PC-9 (cell line): ENCODE measurements around the gene DRD2.

Source experiments
- EZH2 ChIP-seq: fragments of 200-600 bp; sonication (generic); IDR thresholded peaks from 2 replicates; pipeline ENCODE4 v1.8.0; 2017; ENCODE audit warnings: antibody characterized with exemption, low read depth
- TF ChIP-seq, protein P1 (sequence below): fragments of 200-600 bp; sonication (generic); conservative IDR thresholded peaks from 2 replicates; pipeline ENCODE4 v1.6.1; 2017; ENCODE audit warnings: mixed run types, antibody characterized with exemption, mild to moderate bottlenecking, moderate library complexity

DNA sequence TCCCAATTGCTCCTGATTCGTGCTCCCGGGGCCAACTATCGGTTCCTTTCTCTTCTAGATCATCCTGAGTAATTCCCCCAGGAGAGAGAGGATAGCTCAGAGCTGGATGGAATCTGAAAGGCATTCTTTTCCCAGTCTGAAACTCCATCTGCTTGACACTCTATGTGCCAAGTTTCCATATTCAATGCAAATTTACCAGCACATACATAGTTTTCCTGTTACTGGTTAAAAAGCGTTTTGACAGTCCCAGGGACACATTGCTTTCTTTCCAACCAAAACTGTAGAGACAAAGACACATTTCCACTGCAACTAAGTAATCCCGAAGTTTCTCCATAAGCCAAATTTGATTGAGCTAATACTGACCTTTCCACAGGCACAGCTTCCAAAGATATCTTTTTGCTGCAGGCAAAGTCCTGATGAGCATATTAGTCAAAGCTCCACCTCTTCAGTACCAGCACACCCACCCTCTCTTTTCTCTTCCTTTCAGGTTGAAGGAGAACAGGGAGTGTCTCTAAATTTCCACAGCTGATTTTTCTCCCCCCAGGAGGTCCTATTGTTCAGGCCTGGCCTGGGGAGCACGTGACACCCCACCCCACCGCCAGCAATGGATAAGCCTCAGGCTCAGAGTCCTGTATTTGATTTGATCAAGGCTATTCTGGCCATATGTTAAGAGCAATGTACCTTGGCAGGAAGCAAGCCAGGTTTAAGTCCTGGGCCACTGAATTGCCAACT is 97.4 kb downstream of the DRD2 start:
- TF ChIP-seq, protein P1, sequence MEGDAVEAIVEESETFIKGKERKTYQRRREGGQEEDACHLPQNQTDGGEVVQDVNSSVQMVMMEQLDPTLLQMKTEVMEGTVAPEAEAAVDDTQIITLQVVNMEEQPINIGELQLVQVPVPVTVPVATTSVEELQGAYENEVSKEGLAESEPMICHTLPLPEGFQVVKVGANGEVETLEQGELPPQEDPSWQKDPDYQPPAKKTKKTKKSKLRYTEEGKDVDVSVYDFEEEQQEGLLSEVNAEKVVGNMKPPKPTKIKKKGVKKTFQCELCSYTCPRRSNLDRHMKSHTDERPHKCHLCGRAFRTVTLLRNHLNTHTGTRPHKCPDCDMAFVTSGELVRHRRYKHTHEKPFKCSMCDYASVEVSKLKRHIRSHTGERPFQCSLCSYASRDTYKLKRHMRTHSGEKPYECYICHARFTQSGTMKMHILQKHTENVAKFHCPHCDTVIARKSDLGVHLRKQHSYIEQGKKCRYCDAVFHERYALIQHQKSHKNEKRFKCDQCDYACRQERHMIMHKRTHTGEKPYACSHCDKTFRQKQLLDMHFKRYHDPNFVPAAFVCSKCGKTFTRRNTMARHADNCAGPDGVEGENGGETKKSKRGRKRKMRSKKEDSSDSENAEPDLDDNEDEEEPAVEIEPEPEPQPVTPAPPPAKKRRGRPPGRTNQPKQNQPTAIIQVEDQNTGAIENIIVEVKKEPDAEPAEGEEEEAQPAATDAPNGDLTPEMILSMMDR = no peak
- no peak for TF ChIP-seq EZH2
